A549 (cell line): ENCODE results near the gene ADSL. TPM values are rescaled to one million over a fixed set of nuclear protein-coding genes. Genes with fewer than 3 reads are reported as not detected.

Experiments
- ATAC-seq, 2 experiments: fragments of 200-7000 bp in 1 of 2; fragments of >200 bp in 1 of 2; cut with Nextera tagmentation in 1 of 2; cut with Tn5 transposase in 1 of 2; 3 replicates each; pipeline versions ENCODE4 v1.8.0 to v1.9.1; 2018 to 2020; ENCODE audit warnings: mild to moderate bottlenecking in 1 of 2, moderate library complexity in 1 of 2
- CTCF ChIA-PET: fragments of 300-600 bp; sonication (Branson Sonifier 250); formaldehyde crosslinking; extraction: SDS; loops from one replicate; lab custom pipeline; 2021; ENCODE audit warnings: antibody characterized with exemption, inconsistent platforms; lab: Yijun Ruan, JAX
- POLR2A ChIA-PET: fragments of 350-600 bp; formaldehyde crosslinking; extraction: SDS; loops from one replicate; lab custom pipeline; 2021; ENCODE audit warnings: antibody characterized with exemption, inconsistent platforms; lab: Yijun Ruan, JAX
- DNase-seq, 2 experiments: peaks; one replicate each; pipeline versions ENCODE4 v3.0.0 to v3.0.0-alpha.2; 2011 to 2016; ENCODE audit warnings: low read depth in 1 of 2, low spot score in 1 of 2
- FAIRE-seq: peaks from 2 replicates; lab custom pipeline; 2011; peaks lifted over from hg19 to GRCh38; lab: Jason Lieb, UNC
- H3K27ac ChIP-seq, 2 experiments: fragments of >200 bp; sonication (Bioruptor Twin); formaldehyde crosslinking; 3 replicates each; pipeline ENCODE4 v1.5.1; 2016 to 2017
- H3K4me1 ChIP-seq: fragments of >200 bp; sonication (Bioruptor Twin); formaldehyde crosslinking; 3 replicates; pipeline ENCODE4 v1.6.1; 2016
- H3K4me2 ChIP-seq: fragments of >200 bp; sonication (Bioruptor Twin); formaldehyde crosslinking; 3 replicates; pipeline ENCODE4 v1.6.1; 2016
- H3K4me3 ChIP-seq: fragments of >200 bp; sonication (Bioruptor Twin); formaldehyde crosslinking; 3 replicates; pipeline ENCODE4 v1.5.1; 2016
- H3K9me3 ChIP-seq: fragments of >200 bp; sonication (Bioruptor Twin); formaldehyde crosslinking; 3 replicates; pipeline ENCODE4 v1.6.1; 2016
- BHLHE40 ChIP-seq: IDR thresholded peaks from 2 replicates; pipeline ENCODE4 v1.6.1; 2012; ENCODE audit warnings: low read depth, low read length, inconsistent platforms
- CBX8 ChIP-seq: fragments of 200-600 bp; sonication (generic); IDR thresholded peaks from 2 replicates; pipeline ENCODE4 v1.6.1; 2016
- EP300 ChIP-seq, 2 experiments: fragments of >200 bp; sonication (Bioruptor Twin); formaldehyde crosslinking; IDR thresholded peaks; 2 replicates in 1 of 2; 3 replicates in 1 of 2; pipeline ENCODE4 v1.6.1; 2016 to 2017
- ESRRA ChIP-seq: fragments of 150-350 bp; IDR thresholded peaks from 2 replicates; pipeline ENCODE4 v1.6.1; 2014; ENCODE audit warnings: mild to moderate bottlenecking, low read length, borderline replicate concordance
- FOXS1 ChIP-seq: fragments of 250-450 bp; sonication (Bioruptor Pico); IDR thresholded peaks from 2 replicates; pipeline ENCODE4 v1.5.0; 2020; ENCODE audit warnings: mild to moderate bottlenecking, moderate library complexity
- HEYL ChIP-seq: fragments of 250-450 bp; sonication (Bioruptor Pico); IDR thresholded peaks from 2 replicates; pipeline ENCODE4 v1.8.0; 2021; ENCODE audit warnings: mild to moderate bottlenecking, moderate library complexity
- HOXB5 ChIP-seq: fragments of 250-450 bp; sonication (Bioruptor Pico); IDR thresholded peaks from 2 replicates; pipeline ENCODE4 v1.5.0; 2020; ENCODE audit warnings: mild to moderate bottlenecking, moderate library complexity
- KDM1A ChIP-seq: fragments of 200-600 bp; sonication (generic); IDR thresholded peaks from 2 replicates; pipeline ENCODE4 v1.6.1; 2016; ENCODE audit warnings: low read depth, mild to moderate bottlenecking
- MAFK ChIP-seq: fragments of 450-650 bp; IDR thresholded peaks from 2 replicates; pipeline ENCODE4 v1.6.1; 2014; ENCODE audit not compliant: partially characterized antibody
- MAZ ChIP-seq: fragments of 150-350 bp; IDR thresholded peaks from 2 replicates; pipeline ENCODE4 v1.6.1; 2014; ENCODE audit warnings: antibody characterized with exemption, low read depth, low read length, borderline replicate concordance
- NPAS2 ChIP-seq: fragments of 250-450 bp; sonication (Bioruptor Pico); IDR thresholded peaks from 2 replicates; pipeline ENCODE4 v1.8.0; 2022; ENCODE audit warnings: mild to moderate bottlenecking, moderate library complexity, borderline replicate concordance
- POLR2A ChIP-seq: IDR thresholded peaks from 2 replicates; pipeline ENCODE4 v1.6.1; 2012; ENCODE audit warnings: mild to moderate bottlenecking, low read length
- RARB ChIP-seq: fragments of 250-450 bp; sonication (Bioruptor Pico); IDR thresholded peaks from 2 replicates; pipeline ENCODE4 v1.8.0; 2021; ENCODE audit warnings: mild to moderate bottlenecking, moderate library complexity
- RFX5 ChIP-seq: fragments of 450-650 bp; IDR thresholded peaks from 2 replicates; pipeline ENCODE4 v1.7.1; 2014; ENCODE audit warnings: antibody characterized with exemption, mild to moderate bottlenecking, moderate library complexity
- RNF2 ChIP-seq: fragments of 200-600 bp; sonication (generic); IDR thresholded peaks from 2 replicates; pipeline ENCODE4 v1.6.1; 2016; ENCODE audit warnings: low read depth, mild to moderate bottlenecking, antibody characterized with exemption, moderate library complexity, borderline replicate concordance
- SMC3 ChIP-seq: fragments of >200 bp; sonication (Bioruptor Twin); formaldehyde crosslinking; IDR thresholded peaks from 3 replicates; pipeline ENCODE4 v1.6.1; 2018; ENCODE audit warnings: inconsistent platforms
- SREBF2 ChIP-seq: fragments of 450-650 bp; IDR thresholded peaks from 2 replicates; pipeline ENCODE4 v1.6.1; 2014; ENCODE audit warnings: mild to moderate bottlenecking, moderate library complexity
- TFCP2L1 ChIP-seq: fragments of 250-450 bp; sonication (Bioruptor Pico); IDR thresholded peaks from 2 replicates; pipeline ENCODE4 v1.5.0; 2021; ENCODE audit warnings: mild to moderate bottlenecking
- TP53 ChIP-seq: fragments of 250-450 bp; sonication (Bioruptor Pico); IDR thresholded peaks from 2 replicates; pipeline ENCODE4 v1.5.0; 2021; ENCODE audit warnings: mild to moderate bottlenecking, moderate library complexity
- ZNF302 ChIP-seq: fragments of 250-450 bp; sonication (Bioruptor Pico); IDR thresholded peaks from 2 replicates; pipeline ENCODE4 v1.9.0; 2021; ENCODE audit warnings: inconsistent platforms, mild to moderate bottlenecking, moderate library complexity
- WGBS: methylation state at CpG from one replicate; pipeline ENCODE4 v1.1.6; 2017; ENCODE audit errors: missing lambda C conversion rate; 5-methylcytosine and 5-hydroxymethylcytosine counted together
- polyA plus RNA-seq, 4 experiments: library from polyadenylated mRNA; depleted of rRNA in 3 of 4; stranded (reverse); fragments of >200 nt; fragmentation: RNase III in 1 of 4; extraction: RNeasy Plus Mini Kit Qiagen cat#74134 plus additional on column Dnase treatment in 1 of 4; gene quantifications; 2 replicates in 3 of 4; 3 replicates in 1 of 4; pipeline ENCODE4 v1.2.3, GENCODE V29; 2011 to 2017
- TF ChIP-seq, protein P1 (sequence below): IDR thresholded peaks from 2 replicates; pipeline ENCODE4 v1.6.1; 2012; ENCODE audit warnings: low read depth, borderline replicate concordance
- TF ChIP-seq, protein P2 (sequence below): fragments of >200 bp; sonication (Bioruptor Twin); formaldehyde crosslinking; IDR thresholded peaks from 3 replicates; pipeline ENCODE4 v1.5.1; 2016
- TF ChIP-seq, protein P3 (sequence below): fragments of 450-650 bp; IDR thresholded peaks from 2 replicates; pipeline ENCODE4 v1.6.1; 2014; ENCODE audit warnings: antibody characterized with exemption
- TF ChIP-seq, protein P4 (sequence below): IDR thresholded peaks from 2 replicates; pipeline ENCODE4 v1.6.1; 2012
- TF ChIP-seq, protein P5 (sequence below): fragments of >200 bp; sonication (Bioruptor Twin); formaldehyde crosslinking; IDR thresholded peaks from 3 replicates; pipeline ENCODE4 v1.6.1; 2016

Gene ADSL
- polyA plus RNA-seq, 2 of the 4 experiments (the other 2 are of a cell fraction): 85.6 to 126 TPM

DNA sequence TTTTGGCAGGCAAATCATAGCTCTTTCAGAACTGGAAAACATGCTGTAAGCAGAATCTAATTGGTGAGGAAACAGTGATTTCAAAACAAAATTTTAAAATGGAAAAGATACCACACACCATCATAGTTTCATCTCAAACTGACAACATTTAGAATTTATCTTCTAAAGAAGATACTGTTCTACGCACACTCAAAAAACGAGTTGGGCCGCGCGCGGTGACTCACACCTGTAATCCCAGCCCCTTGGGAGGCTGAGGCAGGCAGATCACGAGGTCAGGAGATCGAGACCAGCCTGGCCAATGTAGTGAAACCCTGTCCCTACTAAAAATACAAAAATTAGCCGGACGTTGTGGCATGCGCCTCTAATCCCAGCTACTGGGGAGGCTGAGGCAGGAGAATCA, 44.2 kb upstream of the ADSL start (continued):
- TF ChIP-seq, protein P1, sequence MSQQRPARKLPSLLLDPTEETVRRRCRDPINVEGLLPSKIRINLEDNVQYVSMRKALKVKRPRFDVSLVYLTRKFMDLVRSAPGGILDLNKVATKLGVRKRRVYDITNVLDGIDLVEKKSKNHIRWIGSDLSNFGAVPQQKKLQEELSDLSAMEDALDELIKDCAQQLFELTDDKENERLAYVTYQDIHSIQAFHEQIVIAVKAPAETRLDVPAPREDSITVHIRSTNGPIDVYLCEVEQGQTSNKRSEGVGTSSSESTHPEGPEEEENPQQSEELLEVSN: no peak

DNA sequence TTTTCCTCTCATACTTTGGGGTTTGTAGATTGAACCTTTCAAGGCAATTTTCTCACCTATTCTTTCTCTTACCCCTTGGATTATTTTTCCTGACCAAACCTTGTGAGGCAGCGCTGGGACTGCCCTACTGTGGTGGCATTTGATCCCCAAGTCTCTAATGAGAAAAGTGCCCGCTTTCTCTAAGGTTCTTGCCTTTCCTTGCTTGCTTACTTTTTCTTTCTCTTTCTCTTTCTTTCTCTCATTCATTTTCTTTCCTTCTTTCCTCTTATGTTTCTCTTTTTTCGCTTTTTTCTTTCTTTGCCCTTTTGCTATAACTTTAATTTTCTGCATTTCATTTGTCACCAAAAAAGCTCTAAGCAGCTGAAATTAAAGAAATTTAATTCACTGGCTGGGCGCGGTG, 40.7 kb upstream of the ADSL start:
- no peak for TF ChIP-seq RARB (CRISPR knock-in tag)
- no peak for TF ChIP-seq SMC3
- TF ChIP-seq, protein P2, sequence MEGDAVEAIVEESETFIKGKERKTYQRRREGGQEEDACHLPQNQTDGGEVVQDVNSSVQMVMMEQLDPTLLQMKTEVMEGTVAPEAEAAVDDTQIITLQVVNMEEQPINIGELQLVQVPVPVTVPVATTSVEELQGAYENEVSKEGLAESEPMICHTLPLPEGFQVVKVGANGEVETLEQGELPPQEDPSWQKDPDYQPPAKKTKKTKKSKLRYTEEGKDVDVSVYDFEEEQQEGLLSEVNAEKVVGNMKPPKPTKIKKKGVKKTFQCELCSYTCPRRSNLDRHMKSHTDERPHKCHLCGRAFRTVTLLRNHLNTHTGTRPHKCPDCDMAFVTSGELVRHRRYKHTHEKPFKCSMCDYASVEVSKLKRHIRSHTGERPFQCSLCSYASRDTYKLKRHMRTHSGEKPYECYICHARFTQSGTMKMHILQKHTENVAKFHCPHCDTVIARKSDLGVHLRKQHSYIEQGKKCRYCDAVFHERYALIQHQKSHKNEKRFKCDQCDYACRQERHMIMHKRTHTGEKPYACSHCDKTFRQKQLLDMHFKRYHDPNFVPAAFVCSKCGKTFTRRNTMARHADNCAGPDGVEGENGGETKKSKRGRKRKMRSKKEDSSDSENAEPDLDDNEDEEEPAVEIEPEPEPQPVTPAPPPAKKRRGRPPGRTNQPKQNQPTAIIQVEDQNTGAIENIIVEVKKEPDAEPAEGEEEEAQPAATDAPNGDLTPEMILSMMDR: no peak
- no peak for TF ChIP-seq MAFK
- no peak for TF ChIP-seq SREBF2
- no peak overlapping the region for H3K4me3 ChIP-seq
- H3K27ac ChIP-seq: no peak overlapping the region
- FAIRE-seq: no peak
- no peaks in the 10 kb centered on the region for H3K4me1 ChIP-seq
- DNase-seq: no peak
- 98% methylated on average over 5 of the region's 5 CpGs for WGBS
- CTCF ChIA-PET: no interaction called here
- ATAC-seq: no peak
- POLR2A ChIA-PET: no interaction called here
- no peaks in the 10 kb centered on the region for H3K9me3 ChIP-seq
- no peak overlapping the region for H3K4me2 ChIP-seq

DNA sequence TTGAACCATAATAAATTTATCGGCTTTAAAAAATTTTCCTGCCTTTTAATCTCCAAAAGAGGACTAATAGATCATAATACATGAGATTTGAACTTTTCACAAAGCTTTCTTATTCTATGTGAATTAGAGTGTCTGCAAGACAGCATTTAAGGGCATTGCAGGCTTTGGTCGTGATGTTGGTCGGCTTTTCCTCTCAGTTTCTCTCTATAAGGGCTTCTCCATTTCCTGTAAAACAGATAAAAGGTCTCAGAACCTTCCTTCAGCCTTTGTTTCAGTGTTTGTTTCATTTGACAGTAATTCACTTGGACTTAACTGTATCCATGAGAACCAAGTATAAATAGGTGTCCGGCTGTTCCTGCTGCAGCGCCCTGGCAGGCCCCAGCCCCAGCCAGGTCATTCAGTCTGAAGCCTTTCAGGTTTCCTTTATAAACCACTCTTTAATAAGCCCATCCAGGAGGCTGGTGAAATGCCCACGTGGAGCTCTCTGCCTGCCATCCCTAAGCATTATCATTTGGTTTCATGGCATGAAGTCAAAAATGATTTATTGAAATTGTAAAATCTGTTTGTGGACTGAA, 37.2 kb upstream of the ADSL start:
- H3K4me1 ChIP-seq: no peaks in the 10 kb centered on the region
- no peak overlapping the region for H3K4me3 ChIP-seq
- no peak overlapping the region for H3K4me2 ChIP-seq
- DNase-seq: no peak
- no peak for FAIRE-seq
- no peak for ATAC-seq
- ChIA-PET POLR2A (no interaction called here), CTCF (interaction anchor here (0.7 kb wide), 1 partner anchor 13 kb away, joined by 3 read pairs; no protein-coding TSS in a partner anchor)
- H3K27ac ChIP-seq: no peak overlapping the region
- WGBS: 85% methylated on average over 6 of the region's 6 CpGs
- TF ChIP-seq, protein P3, sequence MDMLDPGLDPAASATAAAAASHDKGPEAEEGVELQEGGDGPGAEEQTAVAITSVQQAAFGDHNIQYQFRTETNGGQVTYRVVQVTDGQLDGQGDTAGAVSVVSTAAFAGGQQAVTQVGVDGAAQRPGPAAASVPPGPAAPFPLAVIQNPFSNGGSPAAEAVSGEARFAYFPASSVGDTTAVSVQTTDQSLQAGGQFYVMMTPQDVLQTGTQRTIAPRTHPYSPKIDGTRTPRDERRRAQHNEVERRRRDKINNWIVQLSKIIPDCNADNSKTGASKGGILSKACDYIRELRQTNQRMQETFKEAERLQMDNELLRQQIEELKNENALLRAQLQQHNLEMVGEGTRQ: no peak
- TF ChIP-seq HEYL (CRISPR knock-in tag): no peak
- TF ChIP-seq RNF2: no peak
- TF ChIP-seq, protein P4, sequence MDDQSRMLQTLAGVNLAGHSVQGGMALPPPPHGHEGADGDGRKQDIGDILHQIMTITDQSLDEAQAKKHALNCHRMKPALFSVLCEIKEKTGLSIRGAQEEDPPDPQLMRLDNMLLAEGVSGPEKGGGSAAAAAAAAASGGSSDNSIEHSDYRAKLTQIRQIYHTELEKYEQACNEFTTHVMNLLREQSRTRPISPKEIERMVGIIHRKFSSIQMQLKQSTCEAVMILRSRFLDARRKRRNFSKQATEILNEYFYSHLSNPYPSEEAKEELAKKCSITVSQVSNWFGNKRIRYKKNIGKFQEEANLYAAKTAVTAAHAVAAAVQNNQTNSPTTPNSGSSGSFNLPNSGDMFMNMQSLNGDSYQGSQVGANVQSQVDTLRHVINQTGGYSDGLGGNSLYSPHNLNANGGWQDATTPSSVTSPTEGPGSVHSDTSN: no peak
- no peak for TF ChIP-seq CBX8
- TF ChIP-seq FOXS1 (CRISPR knock-in tag): no peak
- TF ChIP-seq RFX5: no peak
- no peaks in the 10 kb centered on the region for H3K9me3 ChIP-seq

DNA sequence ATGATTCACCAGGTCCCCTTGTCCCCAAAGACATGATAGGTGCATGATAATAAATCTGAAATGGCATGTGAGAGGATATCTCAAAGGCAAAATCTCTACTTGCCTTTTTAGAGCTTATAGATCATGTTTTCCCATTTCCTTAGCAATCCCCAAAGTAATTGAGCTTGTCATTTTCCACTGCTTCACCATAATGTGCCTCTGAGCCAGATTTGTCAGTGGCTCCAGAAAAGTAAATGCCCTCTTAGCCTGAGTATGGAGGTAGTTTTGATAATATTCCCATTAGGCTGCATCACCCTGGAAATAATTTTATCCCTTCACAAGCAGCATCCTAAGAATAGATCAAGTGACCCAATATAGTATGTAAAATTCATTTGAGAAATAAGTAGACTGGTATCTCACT, 36.7 kb upstream of the ADSL start:
- H3K4me1 ChIP-seq: no peaks in the 10 kb centered on the region
- no peak for FAIRE-seq
- H3K9me3 ChIP-seq: no peaks in the 10 kb centered on the region
- H3K27ac ChIP-seq: no peak overlapping the region
- ChIA-PET POLR2A (no interaction called here), CTCF (no interaction called here)
- DNase-seq: no peak
- no peak overlapping the region for H3K4me2 ChIP-seq
- no peak overlapping the region for H3K4me3 ChIP-seq
- no peak for ATAC-seq
- TF ChIP-seq TP53: no peak
- TF ChIP-seq ESRRA: no peak
- TF ChIP-seq MAZ: no peak
- TF ChIP-seq BHLHE40: no peak
- TF ChIP-seq MAFK: no peak
- no peak for TF ChIP-seq RARB (CRISPR knock-in tag)
- TF ChIP-seq ZNF302 (CRISPR knock-in tag): no peak
- TF ChIP-seq EP300 (IDR thresholded peaks at IDR 0.05): no peak
- no peak for TF ChIP-seq HOXB5 (CRISPR knock-in tag)
- TF ChIP-seq, protein P4: no peak
- TF ChIP-seq KDM1A: no peak
- no peak for TF ChIP-seq TFCP2L1
- no peak for TF ChIP-seq POLR2A
- TF ChIP-seq, protein P5, sequence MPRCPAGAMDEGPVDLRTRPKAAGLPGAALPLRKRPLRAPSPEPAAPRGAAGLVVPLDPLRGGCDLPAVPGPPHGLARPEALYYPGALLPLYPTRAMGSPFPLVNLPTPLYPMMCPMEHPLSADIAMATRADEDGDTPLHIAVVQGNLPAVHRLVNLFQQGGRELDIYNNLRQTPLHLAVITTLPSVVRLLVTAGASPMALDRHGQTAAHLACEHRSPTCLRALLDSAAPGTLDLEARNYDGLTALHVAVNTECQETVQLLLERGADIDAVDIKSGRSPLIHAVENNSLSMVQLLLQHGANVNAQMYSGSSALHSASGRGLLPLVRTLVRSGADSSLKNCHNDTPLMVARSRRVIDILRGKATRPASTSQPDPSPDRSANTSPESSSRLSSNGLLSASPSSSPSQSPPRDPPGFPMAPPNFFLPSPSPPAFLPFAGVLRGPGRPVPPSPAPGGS: no peak
- no peak for TF ChIP-seq SMC3
- TF ChIP-seq FOXS1 (CRISPR knock-in tag): no peak
- TF ChIP-seq NPAS2: no peak
